PC-9 (cell line): ENCODE data around the gene MTG1.
"Not testable (repeated sequence)": the region's sequence is repeated elsewhere in the genome, so short reads cannot be mapped to it uniquely, and the experiment has no call there.

Experiments used
- CTCF ChIP-seq: fragments of 200-600 bp; sonication (generic); conservative IDR thresholded peaks from 2 replicates; pipeline ENCODE4 v1.6.1; 2017; ENCODE audit warnings: mixed run types, antibody characterized with exemption, mild to moderate bottlenecking, moderate library complexity
- EZH2 ChIP-seq: fragments of 200-600 bp; sonication (generic); IDR thresholded peaks from 2 replicates; pipeline ENCODE4 v1.8.0; 2017; ENCODE audit warnings: antibody characterized with exemption, low read depth

- TF ChIP-seq CTCF, EZH2: not testable (repeated sequence)
Measured at GRCh38 chr10:133424102-133424501, 30.1 kb downstream of the MTG1 start.
